ENCODE data around the gene TSC2.

Gene TSC2

GRCh38 chr16:2043667-2044451 lies 3.9 kb upstream of the TSC2 start:
- no peak for DNase-seq (ENCODE audit: low read depth in 2 of 2)

DNA sequence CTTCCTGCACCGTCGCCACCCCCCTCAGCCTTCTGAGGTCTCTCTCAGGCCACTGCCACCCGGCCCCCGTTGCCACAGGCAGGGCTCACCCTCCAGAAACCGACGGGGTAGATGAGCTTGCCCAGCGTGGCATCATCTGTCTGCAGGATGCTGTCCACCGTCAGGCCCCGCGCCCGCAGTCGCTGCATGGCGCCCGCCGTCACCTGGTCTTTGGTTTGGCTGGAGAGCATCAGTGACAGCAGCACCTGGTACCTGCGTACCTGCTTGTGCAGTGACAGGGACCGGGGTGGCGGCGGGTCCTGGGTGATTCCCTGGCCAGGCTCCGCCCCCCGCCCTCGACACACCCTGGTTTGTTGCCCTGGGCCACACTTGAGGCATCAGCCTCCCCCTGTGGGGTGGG lies 3.2 kb upstream of the TSC2 start:
- no peak for DNase-seq (ENCODE audit: low read depth in 2 of 2)

DNA sequence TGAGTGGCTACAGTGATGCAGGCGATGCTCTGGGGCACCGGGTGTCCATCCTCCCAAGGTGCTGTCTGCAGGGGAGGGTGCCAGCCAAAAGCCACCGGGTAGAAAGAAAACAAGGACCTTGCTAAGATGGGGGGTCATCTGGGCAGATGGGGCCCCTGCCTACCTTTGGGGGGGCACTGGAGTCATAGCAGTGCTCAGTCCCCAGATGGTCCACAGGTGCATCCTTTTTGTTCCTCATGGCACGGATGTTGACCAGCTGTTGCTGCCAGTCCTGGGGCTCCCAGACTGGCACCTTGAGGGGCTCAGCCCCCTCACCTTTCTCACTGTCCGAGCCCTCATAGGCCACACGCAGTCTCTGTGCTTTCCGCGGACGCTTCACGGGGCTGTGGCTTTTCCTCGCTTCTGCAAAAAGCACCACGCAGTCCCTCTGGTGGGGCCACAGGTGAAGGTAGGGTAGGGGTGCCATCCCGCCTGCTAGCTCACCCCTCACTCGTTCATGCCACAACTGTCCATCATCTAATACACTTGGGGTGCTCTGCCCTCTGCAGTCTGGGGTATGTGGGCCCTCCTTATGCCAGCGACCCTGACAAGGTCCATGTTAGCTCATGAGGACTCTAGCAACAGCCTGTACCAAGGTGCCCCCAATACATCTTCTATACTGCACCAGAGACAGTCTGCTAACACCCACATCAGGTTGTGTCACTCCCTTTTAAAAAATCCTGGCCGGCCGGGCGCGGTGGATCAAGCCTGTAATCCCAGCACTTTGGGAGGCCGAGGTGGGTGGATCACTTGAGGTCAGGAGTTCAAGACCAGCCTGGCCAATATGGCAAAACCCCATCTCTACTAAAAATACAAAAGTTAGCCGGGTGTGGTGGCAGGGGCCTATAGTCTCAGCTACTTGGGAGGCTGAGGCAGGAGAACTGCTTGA lies 1.6 kb upstream of the TSC2 start:
- DNase-seq (ENCODE audit: low read depth in 2 of 2) = no peak

GRCh38 chr16:2046893-2047329 lies 874 bp upstream of the TSC2 start:
- no peak for DNase-seq (ENCODE audit: low read depth in 2 of 2)

- DNase-seq (ENCODE audit: low read depth in 2 of 2) = no peak
Observed at GRCh38 chr16:2048116-2048543, 345 bp downstream of the TSC2 start.

DNA sequence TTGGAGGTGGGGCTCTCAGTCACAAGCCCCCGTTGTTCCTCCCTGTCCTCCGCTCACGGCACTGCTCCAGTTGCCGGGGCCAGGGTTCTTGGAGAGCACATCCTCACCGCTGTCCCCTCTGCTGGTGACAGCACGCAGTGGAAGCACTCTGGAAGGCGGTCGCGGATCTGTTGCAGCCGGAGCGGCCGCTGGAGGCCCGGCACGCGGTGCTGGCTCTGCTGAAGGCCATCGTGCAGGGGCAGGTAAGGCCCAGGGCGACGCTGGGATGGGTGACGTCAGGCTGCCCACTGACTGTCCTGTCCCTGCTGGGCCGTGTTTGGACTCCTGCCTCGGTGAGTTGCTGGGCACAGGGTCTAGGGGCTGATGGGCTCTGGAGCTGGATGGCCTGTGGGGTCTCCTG lies 5.4 kb downstream of the TSC2 start:
- DNase-seq (ENCODE audit: low read depth in 2 of 2) = no peak

DNA sequence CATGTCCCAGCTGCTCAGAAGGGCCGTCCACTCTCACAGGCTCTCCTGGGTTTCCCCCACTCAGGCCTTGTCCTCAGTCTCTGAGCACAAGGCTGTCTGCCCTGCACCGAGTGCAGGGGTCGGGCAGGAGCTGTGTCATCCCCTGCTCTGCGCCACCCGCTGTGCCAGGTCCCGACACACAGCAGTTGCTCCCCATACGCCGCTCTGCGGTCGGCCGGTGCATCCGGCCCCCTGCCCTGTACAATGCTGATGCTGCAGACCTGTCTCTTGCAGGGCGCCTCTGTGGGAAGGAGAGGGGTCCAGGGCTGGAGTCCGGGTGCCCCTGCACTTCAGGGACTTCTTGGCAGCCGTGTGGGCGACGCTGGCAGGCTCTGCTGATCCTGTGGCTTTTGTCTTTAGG lies 6.1 kb downstream of the TSC2 start:
- DNase-seq (ENCODE audit: low read depth in 2 of 2) = no peak

GRCh38 chr16:2054543-2055245 lies 6.9 kb downstream of the TSC2 start:
- DNase-seq (ENCODE audit: low read depth in 2 of 2) = no peak

DNA sequence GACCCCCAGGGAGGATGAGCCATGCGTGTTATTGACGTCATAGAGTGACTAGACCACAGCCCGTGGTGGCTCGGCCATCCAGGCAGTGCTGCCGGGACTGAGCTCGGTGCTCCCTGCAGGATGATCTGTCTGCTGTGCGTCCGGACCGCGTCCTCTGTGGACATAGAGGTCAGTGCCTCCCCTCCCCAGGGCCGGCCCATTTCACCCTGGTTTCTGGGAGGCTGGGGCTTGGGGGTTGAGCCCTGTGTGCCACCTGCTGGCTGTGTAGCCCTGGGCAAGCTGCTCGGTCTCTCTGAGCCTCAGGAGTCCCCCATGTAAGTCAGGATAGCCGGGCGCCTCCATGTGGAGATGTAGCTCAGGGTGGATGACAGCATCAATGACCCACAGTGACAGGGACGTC lies 8.3 kb downstream of the TSC2 start:
- no peak for DNase-seq (ENCODE audit: low read depth in 2 of 2)

DNA sequence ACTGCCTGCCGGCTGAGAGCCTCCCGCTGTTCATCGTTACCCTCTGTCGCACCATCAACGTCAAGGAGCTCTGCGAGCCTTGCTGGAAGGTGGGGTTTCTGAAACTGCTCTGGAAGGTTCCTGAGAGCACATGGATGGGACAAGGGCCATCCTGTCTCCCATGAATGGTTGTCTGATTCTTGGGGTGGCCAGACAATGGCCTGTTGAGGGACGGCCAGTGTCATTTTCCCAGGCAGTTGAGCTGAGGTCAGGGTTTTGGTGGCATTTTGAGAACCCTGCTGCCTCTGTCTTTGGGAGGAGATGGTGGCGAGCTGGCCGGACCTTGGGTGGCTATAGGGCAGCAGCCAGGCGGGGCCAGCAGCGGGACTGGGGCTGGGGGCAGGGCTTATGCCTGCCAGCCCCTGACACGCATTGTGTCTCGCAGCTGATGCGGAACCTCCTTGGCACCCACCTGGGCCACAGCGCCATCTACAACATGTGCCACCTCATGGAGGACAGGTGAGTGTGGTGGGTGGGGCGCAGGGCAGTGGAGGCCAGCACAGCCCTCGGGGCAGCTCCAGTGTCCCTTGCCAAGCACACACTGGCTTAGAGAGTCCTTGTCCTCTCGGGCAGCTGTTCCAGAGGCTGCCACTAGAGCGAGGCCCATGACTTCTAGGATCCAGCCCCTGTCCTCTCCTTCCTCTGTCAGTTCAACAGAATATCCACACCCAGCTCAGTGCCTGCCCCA lies 9.1 kb downstream of the TSC2 start:
- no peak for DNase-seq (ENCODE audit: low read depth in 2 of 2)

DNA sequence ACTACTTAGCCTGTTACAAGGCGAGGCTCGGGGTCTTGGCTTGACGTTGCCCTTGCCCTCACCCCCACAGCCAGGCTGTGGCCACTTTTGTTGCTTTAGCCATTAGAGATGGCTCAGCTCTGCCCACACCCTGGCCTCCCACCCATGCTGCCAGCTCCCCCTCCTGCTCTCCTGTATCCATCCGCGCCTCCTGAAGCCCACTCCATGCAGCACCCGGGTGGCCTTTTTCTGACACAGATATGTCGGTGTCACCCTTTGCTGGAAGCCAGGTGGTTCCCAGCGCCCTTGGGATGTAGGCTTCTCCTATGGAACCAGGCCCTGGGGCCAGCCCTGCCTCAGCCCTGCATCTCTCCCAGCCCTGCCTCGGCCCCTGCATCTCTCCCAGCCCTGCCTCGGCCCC lies 9.7 kb downstream of the TSC2 start:
- no peak for DNase-seq (ENCODE audit: low read depth in 2 of 2)

DNA sequence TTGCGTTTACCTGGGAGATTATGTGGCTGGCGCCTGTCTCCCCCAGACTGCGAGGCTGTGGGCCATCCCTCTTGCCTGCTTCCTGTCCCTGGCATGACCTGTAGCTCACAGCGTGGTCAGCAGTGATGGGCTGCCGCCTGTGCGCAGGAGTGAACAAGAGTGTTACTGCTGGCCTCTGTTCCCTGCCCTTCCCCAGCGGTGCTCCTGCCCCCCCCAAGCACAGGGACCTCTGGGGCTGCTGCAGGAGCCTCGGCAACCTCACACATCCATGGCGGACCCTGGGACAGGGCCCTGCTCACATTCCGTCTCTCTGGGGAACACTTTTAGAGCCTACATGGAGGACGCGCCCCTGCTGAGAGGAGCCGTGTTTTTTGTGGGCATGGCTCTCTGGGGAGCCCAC lies 10.6 kb downstream of the TSC2 start:
- no peak for DNase-seq (ENCODE audit: low read depth in 2 of 2)

DNA sequence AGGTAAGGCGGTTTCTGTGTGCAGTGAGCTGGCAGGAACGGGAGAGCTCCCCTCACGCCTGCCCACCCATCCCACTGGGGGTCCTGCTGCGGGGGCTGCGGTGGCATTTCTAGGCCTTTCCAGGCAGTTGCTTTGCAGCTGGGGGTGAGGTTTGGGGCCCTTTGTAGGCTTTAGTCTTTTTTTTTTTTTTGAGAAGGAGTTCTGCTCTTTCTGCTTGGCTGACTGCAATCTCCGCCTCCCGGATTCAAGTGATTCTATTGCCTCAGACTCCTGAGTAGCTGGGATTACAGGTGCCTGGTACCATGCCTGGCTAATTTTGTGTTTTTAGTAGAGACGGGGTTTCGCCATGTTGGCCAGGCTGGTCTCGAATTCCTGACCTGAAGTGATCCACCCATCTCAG lies 11.1 kb downstream of the TSC2 start:
- no peak for DNase-seq (ENCODE audit: low read depth in 2 of 2)

DNA sequence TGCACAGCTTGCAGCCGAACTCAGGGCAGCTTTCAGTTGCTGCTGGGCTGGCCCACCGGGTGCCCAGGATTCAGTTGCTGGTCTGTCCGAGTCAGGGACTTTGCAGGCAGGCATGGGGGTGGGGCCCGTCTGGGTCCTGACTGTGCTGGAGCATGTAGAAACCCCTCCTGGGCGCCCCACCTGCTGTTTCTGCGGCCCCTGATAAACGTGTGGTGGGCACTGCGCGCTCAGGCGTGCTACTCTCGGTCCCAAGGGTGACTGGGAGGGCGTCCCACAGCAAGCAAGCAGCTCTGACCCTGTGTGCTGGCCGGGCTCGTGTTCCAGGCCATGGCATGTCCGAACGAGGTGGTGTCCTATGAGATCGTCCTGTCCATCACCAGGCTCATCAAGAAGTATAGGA lies 12.6 kb downstream of the TSC2 start:
- DNase-seq (ENCODE audit: low read depth in 2 of 2) = no peak

- DNase-seq (ENCODE audit: low read depth in 2 of 2) = no peak
Observed at GRCh38 chr16:2061023-2061422, 13.2 kb downstream of the TSC2 start.

GRCh38 chr16:2061526-2061925 lies 13.7 kb downstream of the TSC2 start:
- no peak for DNase-seq (ENCODE audit: low read depth in 2 of 2)

GRCh38 chr16:2062801-2063200 lies 15.0 kb downstream of the TSC2 start:
- no peak for DNase-seq (ENCODE audit: low read depth in 2 of 2)

- DNase-seq (ENCODE audit: low read depth in 2 of 2) = no peak
Observed at GRCh38 chr16:2063861-2064260, 16.1 kb downstream of the TSC2 start.

DNA sequence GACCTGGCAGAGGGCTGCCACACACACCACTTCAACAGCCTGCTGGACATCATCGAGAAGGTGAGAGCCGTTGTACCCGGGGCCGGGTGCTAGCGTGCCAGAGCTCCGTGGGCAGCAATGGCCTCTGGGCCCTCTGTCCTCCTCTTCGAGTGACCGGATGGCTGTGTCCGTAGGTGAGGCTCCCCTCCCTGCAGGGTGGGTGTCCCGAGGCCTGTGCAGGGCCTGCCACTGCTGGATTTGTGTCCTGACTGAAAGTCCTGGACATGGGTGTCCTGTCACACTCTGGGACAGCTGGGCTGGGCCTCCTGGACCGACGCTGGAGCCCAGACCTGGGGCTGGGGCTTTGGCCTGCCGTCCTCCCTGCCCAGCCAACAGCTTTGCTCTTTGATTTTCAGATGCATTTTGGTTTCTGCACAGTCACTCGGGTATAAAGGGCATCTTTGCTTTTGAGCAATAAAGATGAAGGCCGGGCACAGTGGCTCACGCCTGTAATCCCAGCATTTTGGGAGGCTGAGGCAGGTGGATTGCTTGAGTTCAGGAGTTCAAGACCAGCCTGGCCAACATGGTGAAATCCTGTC lies 16.7 kb downstream of the TSC2 start:
- no peak for DNase-seq (ENCODE audit: low read depth in 2 of 2)

DNA sequence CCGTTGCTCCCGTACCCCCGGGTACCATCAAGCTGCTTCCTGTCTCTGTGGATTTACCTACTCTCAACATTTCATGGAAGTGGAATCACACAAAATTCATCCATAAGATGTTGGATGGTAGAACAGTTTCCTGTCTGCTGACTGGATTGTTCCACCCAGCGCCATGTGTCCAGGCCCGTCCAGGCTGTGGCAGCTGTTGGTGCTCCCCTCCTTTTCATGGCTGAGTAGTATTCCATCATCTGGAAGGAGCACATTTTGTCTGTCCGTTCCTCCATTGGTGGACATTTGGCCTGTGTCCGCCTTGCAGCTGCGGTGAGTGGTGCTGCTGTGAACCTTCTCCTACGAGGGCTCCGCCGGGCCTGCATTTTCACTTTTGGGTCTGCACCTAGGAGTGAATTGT lies 18.4 kb downstream of the TSC2 start:
- DNase-seq (ENCODE audit: low read depth in 2 of 2) = no peak
